ENCODE results near the gene PRND. TPM values are rescaled to one million over a fixed set of nuclear protein-coding genes. Genes with fewer than 3 reads are reported as not detected.

PRND gene
- total and polyA plus RNA-seq, 2 of the 13 experiments (the other 11 are each of a cell fraction or from before 2014, with no cell fraction given): not detected

GRCh38 chr20:4722571-4722970 lies 862 bp downstream of the PRND start:
- ChIA-PET POLR2A (no interaction called here), CTCF (ENCODE audit: low intra/inter-chr PET ratio, low total read pairs) (interaction anchor here (4.8 kb wide), 1 partner anchor 113 kb away, joined by 210 read pairs; no protein-coding TSS in a partner anchor)
- H3K79me2 ChIP-seq (ENCODE audit: insufficient read depth, low read length): no peaks in the 10 kb centered on the region
- DNase-seq (ENCODE audit: low spot score) (no peak), FAIRE-seq (no peak), ATAC-seq (no peak)
- H2AFZ ChIP-seq (ENCODE audit: low read length): no peak overlapping the region
- H3K27me3 ChIP-seq (ENCODE audit: control insufficient read depth in 1 of 2, insufficient read depth in 2 of 2, low read length in 2 of 2): peaks cover 5 to 44% of the 10 kb centered on the region in 2 experiments; a peak in 4 of 5 replicates
- no peaks in the 10 kb centered on the region for H4K20me1 ChIP-seq (ENCODE audit: insufficient read depth, low read length)
- H3K4me2 ChIP-seq (ENCODE audit: low read depth, low read length): no peak overlapping the region
- TF ChIP-seq ZNF713 (CRISPR knock-in tag; IDR thresholded peaks at IDR 0.05): no peak
- no peak for TF ChIP-seq RBM22 (optimal IDR thresholded peaks at IDR 0.05; ENCODE audit: low read length)
- TF ChIP-seq KLF15 (CRISPR knock-in tag; IDR thresholded peaks at IDR 0.05; ENCODE audit: borderline replicate concordance): no peak
- TF ChIP-seq, protein P1, sequence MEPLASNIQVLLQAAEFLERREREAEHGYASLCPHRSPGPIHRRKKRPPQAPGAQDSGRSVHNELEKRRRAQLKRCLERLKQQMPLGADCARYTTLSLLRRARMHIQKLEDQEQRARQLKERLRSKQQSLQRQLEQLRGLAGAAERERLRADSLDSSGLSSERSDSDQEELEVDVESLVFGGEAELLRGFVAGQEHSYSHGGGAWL (CRISPR knock-in tag; IDR thresholded peaks at IDR 0.05): no peak
- TF ChIP-seq ZNF790 (CRISPR knock-in tag; IDR thresholded peaks at IDR 0.05; ENCODE audit: borderline replicate concordance): no peak
- no peak for TF ChIP-seq MAFG (CRISPR knock-in tag; IDR thresholded peaks at IDR 0.05)
- TF ChIP-seq KDM4B (CRISPR knock-in tag; IDR thresholded peaks at IDR 0.05): no peak
- no peak for TF ChIP-seq ESRRA (CRISPR knock-in tag; IDR thresholded peaks at IDR 0.05; ENCODE audit: low read depth)
- TF ChIP-seq RARG (CRISPR knock-in tag; IDR thresholded peaks at IDR 0.05; ENCODE audit: low read depth): no peak
- TF ChIP-seq CEBPG (CRISPR knock-in tag; IDR thresholded peaks at IDR 0.05): no peak
- TF ChIP-seq ZBTB34 (CRISPR knock-in tag; IDR thresholded peaks at IDR 0.05): no peak
- no peak for TF ChIP-seq ISL2 (CRISPR knock-in tag; IDR thresholded peaks at IDR 0.05)
- no peak for TF ChIP-seq SOX6 (IDR thresholded peaks at IDR 0.05)
- TF ChIP-seq SOX6 (CRISPR knock-in tag; IDR thresholded peaks at IDR 0.05): no peak
- no peak overlapping the region for H3K27ac ChIP-seq (ENCODE audit: extremely low read length, insufficient read depth, low read length)
- in situ Hi-C loops (cut with HindIII; ENCODE audit: extremely low pct_ligation_motif_present, low pct_unique_long_range_greater_than_20kb): loop anchor here (5.0 kb wide), 2 partner anchors 115 to 470 kb away; no protein-coding TSS in a partner anchor
- no peaks in the 10 kb centered on the region for H3K9me3 ChIP-seq (ENCODE audit: low read length)
- H3K4me1 ChIP-seq (ENCODE audit: insufficient read depth, low read length): peaks cover 17% of the 10 kb centered on the region
- 5% methylated on average over 5 of the region's 5 CpGs for WGBS (ENCODE audit: low lambda C conversion rate)
- H3K9ac ChIP-seq (ENCODE audit: insufficient read depth, low read depth, low read length): no peak overlapping the region
- no peak overlapping the region for H3K4me3 ChIP-seq (replicated peaks in 1 of 3; ENCODE audit: insufficient read depth in 1 of 3, low read depth in 2 of 3, low read length in 3 of 3)
- intact Hi-C loops (cut with micrococcal nuclease; ENCODE audit: unreplicated experiment): no loop called here
- no TSS peak for BruUV-seq (replicated peaks)
- no peaks in the 10 kb centered on the region for H3K36me3 ChIP-seq (replicated peaks in 1 of 2; ENCODE audit: control insufficient read depth in 1 of 2, insufficient read depth in 2 of 2, low read length in 2 of 2)

Measured in HepG2 (cell line).